ENCODE measurements around the gene PJA2.

DNA sequence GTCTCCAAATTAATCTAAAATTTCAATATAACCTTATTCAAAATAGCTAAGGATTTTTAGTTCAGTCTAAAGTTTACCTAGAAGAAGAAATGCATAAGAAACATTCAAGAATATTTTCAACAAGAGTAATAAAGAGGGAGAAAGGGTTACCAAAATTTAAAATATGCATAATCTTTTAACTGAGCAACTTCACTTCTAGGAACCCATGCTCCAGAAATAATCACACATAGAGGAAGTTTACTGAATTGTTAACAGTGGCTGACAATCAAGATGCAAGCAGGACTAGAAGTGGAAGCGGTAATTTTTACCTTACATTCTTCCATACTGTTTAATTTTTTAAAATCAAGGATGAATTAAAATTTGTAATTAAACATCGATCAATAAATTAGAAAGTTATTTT lies 1.9 kb downstream of the PJA2 start:
- TF ChIP-seq, protein P1, sequence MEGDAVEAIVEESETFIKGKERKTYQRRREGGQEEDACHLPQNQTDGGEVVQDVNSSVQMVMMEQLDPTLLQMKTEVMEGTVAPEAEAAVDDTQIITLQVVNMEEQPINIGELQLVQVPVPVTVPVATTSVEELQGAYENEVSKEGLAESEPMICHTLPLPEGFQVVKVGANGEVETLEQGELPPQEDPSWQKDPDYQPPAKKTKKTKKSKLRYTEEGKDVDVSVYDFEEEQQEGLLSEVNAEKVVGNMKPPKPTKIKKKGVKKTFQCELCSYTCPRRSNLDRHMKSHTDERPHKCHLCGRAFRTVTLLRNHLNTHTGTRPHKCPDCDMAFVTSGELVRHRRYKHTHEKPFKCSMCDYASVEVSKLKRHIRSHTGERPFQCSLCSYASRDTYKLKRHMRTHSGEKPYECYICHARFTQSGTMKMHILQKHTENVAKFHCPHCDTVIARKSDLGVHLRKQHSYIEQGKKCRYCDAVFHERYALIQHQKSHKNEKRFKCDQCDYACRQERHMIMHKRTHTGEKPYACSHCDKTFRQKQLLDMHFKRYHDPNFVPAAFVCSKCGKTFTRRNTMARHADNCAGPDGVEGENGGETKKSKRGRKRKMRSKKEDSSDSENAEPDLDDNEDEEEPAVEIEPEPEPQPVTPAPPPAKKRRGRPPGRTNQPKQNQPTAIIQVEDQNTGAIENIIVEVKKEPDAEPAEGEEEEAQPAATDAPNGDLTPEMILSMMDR (IDR thresholded peaks at IDR 0.05; ENCODE audit: borderline replicate concordance, extremely low read depth, low read length, poor library complexity, severe bottlenecking) = no peak
- no peak for TF ChIP-seq EZH2 (IDR thresholded peaks at IDR 0.05; ENCODE audit: borderline replicate concordance, low read depth, low read length, severe bottlenecking)
